Midbrain (tissue), 1 donor: ENCODE results near the gene C18orf54.
"Not testable (repeated sequence)": the region's sequence is repeated elsewhere in the genome, so short reads cannot be mapped to it uniquely, and the experiment has no call there.

Experiments used
- DNase-seq: peaks from one replicate; lab custom pipeline; 2025; lab: John Stamatoyannopoulos, UW

C18orf54 gene

GRCh38 chr18:54357660-54358494, at the start of gene C18orf54, which contains the start of gene STARD6:
Gene C18orf54, plus strand, starts transcription at chr18:54357906. Its CDS starts 2,667 bp downstream, at chr18:54360573.
Gene STARD6, minus strand, starts transcription at chr18:54357858. Its CDS starts 3,285 bp downstream, at chr18:54354573.
- DNase-seq = peak; percentile 92

- DNase-seq = not testable (repeated sequence)
These were observed 48.1 kb upstream of the C18orf54 start for GRCh38 chr18:54309564-54309963.

- no peak for DNase-seq
These were observed 41.5 kb upstream of the C18orf54 start for GRCh38 chr18:54316071-54316820.

GRCh38 chr18:54323561-54323960, 34.1 kb upstream of the C18orf54 start:
- DNase-seq = no peak

GRCh38 chr18:54323970-54324369, 33.7 kb upstream of the C18orf54 start:
- no peak for DNase-seq

GRCh38 chr18:54327818-54328217, 29.9 kb upstream of the C18orf54 start:
- DNase-seq = no peak

GRCh38 chr18:54329787-54330186, 27.9 kb upstream of the C18orf54 start:
- DNase-seq = no peak

- DNase-seq = no peak
These were observed 26.7 kb upstream of the C18orf54 start for GRCh38 chr18:54330768-54331548.

- no peak for DNase-seq
These were observed 22.0 kb upstream of the C18orf54 start for GRCh38 chr18:54335638-54336173.

GRCh38 chr18:54338230-54338629, 19.5 kb upstream of the C18orf54 start:
- DNase-seq = no peak

GRCh38 chr18:54351186-54351585, 6.5 kb upstream of the C18orf54 start:
- no peak for DNase-seq

- no peak for DNase-seq
These were observed 535 bp upstream of the C18orf54 start for GRCh38 chr18:54357082-54357659.

- DNase-seq = peak; percentile 35
These were observed 862 bp downstream of the C18orf54 start for GRCh38 chr18:54358495-54359040.

- DNase-seq = no peak
These were observed 1.5 kb downstream of the C18orf54 start for GRCh38 chr18:54359233-54359632.

GRCh38 chr18:54360406-54360805, 2.7 kb downstream of the C18orf54 start:
- no peak for DNase-seq

- no peak for DNase-seq
These were observed 20.4 kb downstream of the C18orf54 start for GRCh38 chr18:54378057-54378456.

- no peak for DNase-seq
These were observed 23.9 kb downstream of the C18orf54 start for GRCh38 chr18:54381640-54382039.

GRCh38 chr18:54382076-54382475, 24.4 kb downstream of the C18orf54 start:
- no peak for DNase-seq

GRCh38 chr18:54382733-54383252, 25.1 kb downstream of the C18orf54 start:
- no peak for DNase-seq

- no peak for DNase-seq
These were observed 28.3 kb downstream of the C18orf54 start for GRCh38 chr18:54386043-54386442.
